HCT116 (cell line): ENCODE results near the gene HCRTR2. TPM values are rescaled to one million over a fixed set of nuclear protein-coding genes. Genes with fewer than 3 reads are reported as not detected.
"Not testable (repeated sequence)": the region's sequence is repeated elsewhere in the genome, so short reads cannot be mapped to it uniquely, and the experiment has no call there.

Experiments used
- ATAC-seq: fragments of 200-7000 bp; cut with Tn5 transposase; 2 replicates; pipeline ENCODE4 v1.9.1; 2020; ENCODE audit warnings: mild to moderate bottlenecking, moderate library complexity
- BruUV-seq: library from RNA; stranded (reverse); fragments of 400-500 nt; replicated peaks from 2 replicates; lab custom pipeline; 2021; lab: Mats Ljungman, UMichigan
- CTCF ChIA-PET: fragments of 300-600 bp; sonication (Branson Sonifier 250); formaldehyde crosslinking; loops from one replicate; lab custom pipeline; 2021; ENCODE audit warnings: antibody characterized with exemption; lab: Charles Lee
- POLR2A ChIA-PET: fragments of 300-600, 350-600 bp; sonication (Branson Sonifier 250); formaldehyde crosslinking; loops from one replicate; lab custom pipeline; 2021; ENCODE audit warnings: antibody characterized with exemption; lab: Charles Lee
- RAD21 ChIA-PET, 2 experiments: fragments of 300-600 bp; sonication (Branson Sonifier 250); formaldehyde crosslinking; loops; one replicate each; lab custom pipeline; 2023; ENCODE audit warnings: low total read pairs in 2 of 2; ENCODE audit not compliant: uncharacterized antibody in 2 of 2, unreplicated experiment in 2 of 2, low non-redundant PET in 1 of 2; lab: Charles Lee
- DNase-seq: peaks from one replicate; pipeline ENCODE4 v3.0.0-alpha.2; 2010; ENCODE audit warnings: low read depth, low spot score
- H2AFZ ChIP-seq: fragments of 200-600 bp; shearing (Covaris generic), sonication (generic); 2 replicates; pipeline ENCODE4 v1.6.1; 2017; ENCODE audit warnings: low read depth, mixed run types, mixed read lengths, antibody characterized with exemption, low read length; ENCODE audit not compliant: poor library complexity, severe bottlenecking
- H3K27ac ChIP-seq: 2 replicates; pipeline ENCODE4 v1.5.1; 2012; ENCODE audit warnings: low read depth, low read length
- H3K27me3 ChIP-seq: fragments of 200-600 bp; sonication (generic); 2 replicates; pipeline ENCODE4 v1.6.1; 2016; ENCODE audit warnings: mixed run types, low read length, mixed read lengths; ENCODE audit not compliant: insufficient read depth
- H3K36me3 ChIP-seq, 2 experiments: fragments of 200-500 bp in 1 of 2; fragments of 200-600 bp in 1 of 2; sonication (Bioruptor generic) in 1 of 2; sonication (generic) in 1 of 2; 2 replicates each; pipeline versions ENCODE4 v1.5.1 to v1.6.1; 2014 to 2016; ENCODE audit warnings: low read length in 2 of 2, inconsistent platforms in 1 of 2, mixed read lengths in 1 of 2, mixed run types in 1 of 2; ENCODE audit not compliant: insufficient read depth in 2 of 2, control insufficient read depth in 1 of 2
- H3K4me1 ChIP-seq, 2 experiments: fragments of 200-600 bp in 1 of 2; sonication (generic) in 1 of 2; 2 replicates each; pipeline versions ENCODE4 v1.5.1 to v1.6.1; 2012 to 2017; ENCODE audit warnings: low read length in 2 of 2, inconsistent platforms in 1 of 2, mild to moderate bottlenecking in 1 of 2, mixed read lengths in 1 of 2, mixed run types in 1 of 2, moderate library complexity in 1 of 2; ENCODE audit not compliant: insufficient read depth in 2 of 2, control insufficient read depth in 1 of 2
- H3K4me2 ChIP-seq: fragments of 200-600 bp; sonication (generic); 2 replicates; pipeline ENCODE4 v1.6.1; 2017; ENCODE audit warnings: mixed run types, low read length, mixed read lengths
- H3K4me3 ChIP-seq, 2 experiments: fragments of 200-600 bp in 1 of 2; sonication (generic) in 1 of 2; replicated peaks in 1 of 2; 2 replicates each; pipeline ENCODE4 v1.5.1; 2011 to 2016; ENCODE audit warnings: low read length in 2 of 2, control low read depth in 1 of 2, low read depth in 1 of 2, mild to moderate bottlenecking in 1 of 2, mixed read lengths in 1 of 2, mixed run types in 1 of 2
- H3K79me2 ChIP-seq: fragments of 200-600 bp; sonication (generic); 2 replicates; pipeline ENCODE4 v1.6.1; 2017; ENCODE audit warnings: mild to moderate bottlenecking, mixed run types, low read length, moderate library complexity, mixed read lengths; ENCODE audit not compliant: insufficient read depth
- H3K9ac ChIP-seq: fragments of 200-600 bp; sonication (generic); 2 replicates; pipeline ENCODE4 v1.6.1; 2016; ENCODE audit warnings: low read length, mixed read lengths
- H3K9me2 ChIP-seq: fragments of 200-600 bp; sonication (generic), shearing (Covaris generic); 2 replicates; pipeline ENCODE4 v1.6.1; 2017; ENCODE audit warnings: mixed run types, mild to moderate bottlenecking, moderate library complexity; ENCODE audit not compliant: insufficient read depth
- H3K9me3 ChIP-seq, 2 experiments: fragments of 200-500 bp in 1 of 2; fragments of 200-600 bp in 1 of 2; sonication (Bioruptor generic) in 1 of 2; sonication (generic) in 1 of 2; 2 replicates each; pipeline ENCODE4 v1.6.1; 2014 to 2017; ENCODE audit warnings: low read length in 2 of 2, mixed read lengths in 2 of 2, inconsistent platforms in 1 of 2, low read depth in 1 of 2, mild to moderate bottlenecking in 1 of 2, mixed run types in 1 of 2, moderate library complexity in 1 of 2; ENCODE audit not compliant: control insufficient read depth in 1 of 2, insufficient read depth in 1 of 2
- H4K20me1 ChIP-seq: fragments of 200-600 bp; sonication (generic), shearing (Covaris generic); 2 replicates; pipeline ENCODE4 v1.6.1; 2017; ENCODE audit warnings: mixed run types, mild to moderate bottlenecking, moderate library complexity; ENCODE audit not compliant: insufficient read depth
- CTCF ChIP-seq, 3 experiments: fragments of 200-600 bp in 1 of 3; sonication (generic) in 1 of 3; IDR thresholded peaks in 2 of 3; conservative IDR thresholded peaks in 1 of 3; 2 replicates each; pipeline ENCODE4 v1.5.1; 2012 to 2017; ENCODE audit warnings: low read depth in 2 of 3, low read length in 2 of 3, antibody characterized with exemption in 1 of 3, borderline replicate concordance in 1 of 3, control low read depth in 1 of 3, mild to moderate bottlenecking in 1 of 3, mixed read lengths in 1 of 3, mixed run types in 1 of 3, moderate library complexity in 1 of 3; ENCODE audit not compliant: insufficient read depth in 1 of 3
- JUND ChIP-seq: IDR thresholded peaks from 2 replicates; pipeline ENCODE4 v1.6.1; 2012
- RAD21 ChIP-seq: IDR thresholded peaks from 2 replicates; pipeline ENCODE4 v1.6.1; 2012; ENCODE audit warnings: low read depth, mild to moderate bottlenecking
- intact Hi-C: fragments of 100-400 bp; cut with micrococcal nuclease; formaldehyde crosslinking; loops from 2 replicates; pipeline ENCODE4 v1.10.0; 2022
- total RNA-seq: library from RNA; stranded (reverse); gene quantifications from one replicate; pipeline ENCODE4 v1.2.1, GENCODE V29; 2021; ENCODE audit not compliant: unreplicated experiment

The HCRTR2 gene
- total RNA-seq, 1 experiment from 2014 or later: not detected

GRCh38 chr6:55293116-55293515 is 118.8 kb downstream of the HCRTR2 start:
- Histone ChIP-seq H3K36me3 (no peaks in the 10 kb centered on the region), H4K20me1 (no peaks in the 10 kb centered on the region), H3K79me2 (no peaks in the 10 kb centered on the region), H3K9me2 (no peaks in the 10 kb centered on the region), H2AFZ (no peak overlapping the region), H3K27ac (no peak overlapping the region), H3K27me3 (no peaks in the 10 kb centered on the region), H3K9me3 (no peaks in the 10 kb centered on the region), H3K4me2 (no peak overlapping the region), H3K4me1 (no peaks in the 10 kb centered on the region), H3K9ac (no peak overlapping the region), H3K4me3 (no peak overlapping the region)
- intact Hi-C loops: loop anchor here (5.0 kb wide), 1 partner anchor 659 kb away; no protein-coding TSS in a partner anchor
- ATAC-seq: peak; percentile 46; the same call in 1 of the 2 replicates
- RAD21 ChIA-PET: no interaction called here
- peak; percentile 18 for DNase-seq
- BruUV-seq: no TSS peak
- TF ChIP-seq JUND: no peak
- TF ChIP-seq RAD21: peak; percentile 32; the same call in 1 of the 2 replicates
- TF ChIP-seq CTCF (IDR thresholded peaks at IDR 0.05 in 2 of 3, conservative IDR thresholded peaks at IDR 0.05 in 1 of 3; ENCODE audit: borderline replicate concordance in 1 of 3, insufficient read depth in 1 of 3, low read depth in 2 of 3, low read length in 2 of 3): peak; percentile 28 to 70 (median 58); a peak in 4 of 6 replicates
- TF ChIP-seq, all 23 proteins: peak for 2
- ChIA-PET POLR2A (no interaction called here), CTCF (interaction anchor here (0.6 to 1.9 kb wide), 5 partner anchors 10 to 648 kb away, joined by 3 to 8 read pairs (median 4); no protein-coding TSS in a partner anchor)

- H3K79me2 ChIP-seq, H3K9me2 ChIP-seq, DNase-seq, H3K9me3 ChIP-seq, ATAC-seq, H3K4me1 ChIP-seq, H3K27ac ChIP-seq, CTCF ChIA-PET, H3K27me3 ChIP-seq, intact Hi-C loops, RAD21 ChIA-PET, H3K36me3 ChIP-seq, H2AFZ ChIP-seq, H4K20me1 ChIP-seq, H3K9ac ChIP-seq, H3K4me3 ChIP-seq, H3K4me2 ChIP-seq, BruUV-seq: not testable (repeated sequence)
- POLR2A ChIA-PET: interaction anchor here (0.6 kb wide), 1 partner anchor 21 kb away, joined by 4 read pairs; no protein-coding TSS in a partner anchor
These were observed 122.9 kb downstream of the HCRTR2 start for GRCh38 chr6:55297214-55297613.
